HG03439 (cell line): ENCODE measurements around the gene ATP11C.
A peak's percentile ranks its signal among the peaks of the same experiment; 100 is the strongest.
"Not testable (repeated sequence)": the region's sequence is repeated elsewhere in the genome, so short reads cannot be mapped to it uniquely, and the experiment has no call there.

Source experiments
- ATAC-seq: cut with Tn5 transposase; IDR thresholded peaks from one replicate; pipeline ENCODE4 v1.9.1; 2021; ENCODE audit warnings: mild to moderate bottlenecking, moderate library complexity; ENCODE audit not compliant: unreplicated experiment

ATP11C gene

GRCh38 chrX:139864640-139865039, 68.2 kb downstream of the ATP11C start:
- ATAC-seq: no peak

- no peak for ATAC-seq
Measured at GRCh38 chrX:139862208-139862607, 70.6 kb downstream of the ATP11C start.

- ATAC-seq: not testable (repeated sequence)
Measured at GRCh38 chrX:139856826-139857225, 76.0 kb downstream of the ATP11C start.

GRCh38 chrX:139851730-139852129, 81.1 kb downstream of the ATP11C start:
- no peak for ATAC-seq

GRCh38 chrX:139850968-139851367, 81.9 kb downstream of the ATP11C start:
- no peak for ATAC-seq

GRCh38 chrX:139844884-139845283, 88.0 kb downstream of the ATP11C start:
- ATAC-seq: no peak

GRCh38 chrX:139844163-139844562, 88.7 kb downstream of the ATP11C start:
- peak; percentile 51 for ATAC-seq

- ATAC-seq: no peak
Measured at GRCh38 chrX:139842326-139843185, 90.3 kb downstream of the ATP11C start.

- ATAC-seq: not testable (repeated sequence)
Measured at GRCh38 chrX:139836335-139836734, 96.5 kb downstream of the ATP11C start.

GRCh38 chrX:139834879-139835278, 98.0 kb downstream of the ATP11C start:
- ATAC-seq: no peak

- ATAC-seq: no peak
Measured at GRCh38 chrX:139832718-139833309, 100.0 kb downstream of the ATP11C start.

- no peak for ATAC-seq
Measured at GRCh38 chrX:139831675-139832456, 101.0 kb downstream of the ATP11C start.

- ATAC-seq: no peak
Measured at GRCh38 chrX:139831017-139831416, 101.8 kb downstream of the ATP11C start.

GRCh38 chrX:139828830-139829229, 104.0 kb downstream of the ATP11C start:
- ATAC-seq: no peak

- no peak for ATAC-seq
Measured at GRCh38 chrX:139828033-139828432, 104.8 kb downstream of the ATP11C start.

GRCh38 chrX:139826065-139827044, 106.5 kb downstream of the ATP11C start:
- no peak for ATAC-seq

- ATAC-seq: no peak
Measured at GRCh38 chrX:139825618-139826017, 107.2 kb downstream of the ATP11C start.

GRCh38 chrX:139823806-139824205, 109.0 kb downstream of the ATP11C start:
- no peak for ATAC-seq

- no peak for ATAC-seq
Measured at GRCh38 chrX:139820358-139820984, 112.4 kb downstream of the ATP11C start.

- no peak for ATAC-seq
Measured at GRCh38 chrX:139816204-139816603, 116.6 kb downstream of the ATP11C start.
